MM.1S (cell line): Measurements from ENCODE around the gene TPM1.

Experiments used
- DNase-seq: peaks from one replicate; pipeline ENCODE4 v3.0.0-alpha.2; 2015
- H2AFZ ChIP-seq: fragments of 300-600 bp; sonication (generic); 2 replicates; pipeline ENCODE4 v1.6.0; 2016; ENCODE audit warnings: antibody characterized with exemption, low read length
- H3F3A ChIP-seq: fragments of 300-600 bp; sonication (generic); 2 replicates; pipeline ENCODE4 v1.6.1; 2016; ENCODE audit warnings: mild to moderate bottlenecking, antibody characterized with exemption, low read length, moderate library complexity, mixed read lengths; ENCODE audit not compliant: insufficient read depth
- H3K27ac ChIP-seq: fragments of 300-600 bp; sonication (generic); 2 replicates; pipeline ENCODE4 v1.5.1; 2016; ENCODE audit warnings: mild to moderate bottlenecking, low read length
- H3K27me3 ChIP-seq: fragments of 300-600 bp; sonication (generic); replicated peaks from 2 replicates; pipeline ENCODE4 v1.6.0; 2016; ENCODE audit warnings: low read length; ENCODE audit not compliant: insufficient read depth
- H3K36me3 ChIP-seq: fragments of 300-600 bp; sonication (generic); replicated peaks from 2 replicates; pipeline ENCODE4 v1.6.1; 2016; ENCODE audit warnings: mild to moderate bottlenecking, low read length, mixed read lengths; ENCODE audit not compliant: insufficient read depth
- H3K4me1 ChIP-seq: fragments of 300-600 bp; sonication (generic); 2 replicates; pipeline ENCODE4 v1.6.1; 2016; ENCODE audit warnings: low read length, mixed read lengths
- H3K4me2 ChIP-seq: fragments of 300-600 bp; sonication (generic); 2 replicates; pipeline ENCODE4 v1.6.0; 2016; ENCODE audit warnings: low read depth, low read length
- H3K4me3 ChIP-seq: fragments of 300-600 bp; sonication (generic); 2 replicates; pipeline ENCODE4 v1.5.1; 2016; ENCODE audit warnings: low read length, mixed read lengths
- H3K79me2 ChIP-seq: fragments of 300-600 bp; sonication (generic); 2 replicates; pipeline ENCODE4 v1.6.1; 2016; ENCODE audit warnings: mixed run types, low read length, mixed read lengths
- H3K9ac ChIP-seq: fragments of 300-600 bp; sonication (generic); 2 replicates; pipeline ENCODE4 v1.6.1; 2016; ENCODE audit warnings: low read length, mixed read lengths
- H3K9me2 ChIP-seq: fragments of 300-600 bp; sonication (generic); replicated peaks from 2 replicates; pipeline ENCODE4 v1.6.1; 2016; ENCODE audit warnings: mild to moderate bottlenecking, low read length, mixed read lengths; ENCODE audit not compliant: insufficient read depth
- H3K9me3 ChIP-seq: fragments of 300-600 bp; sonication (generic); replicated peaks from 2 replicates; pipeline ENCODE4 v1.6.1; 2016; ENCODE audit warnings: mild to moderate bottlenecking, low read length, mixed read lengths; ENCODE audit not compliant: insufficient read depth
- H4K20me1 ChIP-seq: fragments of 300-600 bp; sonication (generic); 2 replicates; pipeline ENCODE4 v1.6.1; 2016; ENCODE audit warnings: mild to moderate bottlenecking, low read length, moderate library complexity, mixed read lengths; ENCODE audit not compliant: insufficient read depth
- EZH2 ChIP-seq: fragments of 300-600 bp; sonication (generic); optimal IDR thresholded peaks from 2 replicates; pipeline ENCODE3; 2017; ENCODE audit warnings: low read depth, mild to moderate bottlenecking, antibody characterized with exemption, low read length, mixed read lengths
- EZH2phosphoT487 ChIP-seq: fragments of 300-600 bp; sonication (generic); IDR thresholded peaks from 2 replicates; pipeline ENCODE4 v1.6.1; 2018; ENCODE audit warnings: antibody characterized with exemption, low read length
- TF ChIP-seq, protein P1 (sequence below): fragments of 300-600 bp; sonication (generic); IDR thresholded peaks from 2 replicates; pipeline ENCODE4 v1.5.1; 2016; ENCODE audit warnings: antibody characterized with exemption, low read length, mixed read lengths

Gene TPM1

DNA sequence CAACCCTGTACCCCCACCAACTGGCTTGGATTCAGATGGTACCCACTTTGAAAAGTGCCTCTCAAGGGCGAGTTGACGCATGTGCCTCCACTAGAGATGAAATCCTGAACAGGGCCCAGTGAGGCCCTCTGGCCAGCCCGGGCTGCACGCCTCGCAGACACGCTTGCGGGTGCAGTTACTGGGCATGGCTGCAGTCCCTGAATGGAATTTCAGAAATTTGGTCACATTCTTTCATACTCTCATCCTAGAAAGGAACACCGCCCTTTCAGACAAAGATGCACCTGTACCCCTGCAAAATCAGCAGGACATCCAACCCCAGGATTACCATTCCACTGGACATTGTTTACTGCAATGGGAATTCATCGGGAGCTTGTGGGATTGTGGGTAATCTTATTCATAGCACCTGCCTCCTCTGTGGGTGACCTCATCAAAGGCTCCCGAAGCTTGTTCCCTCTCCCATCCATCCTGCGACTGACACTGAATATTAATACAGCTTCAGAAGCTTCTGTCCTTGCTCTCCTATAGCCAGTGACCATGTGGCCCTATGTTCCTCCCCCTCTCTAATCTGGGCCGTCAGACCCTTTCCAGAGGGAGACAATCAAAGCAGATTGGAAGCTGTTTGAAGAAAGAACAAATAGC lies 42.5 kb upstream of the TPM1 start:
- H3K9me3 ChIP-seq, result no peaks in the 10 kb centered on the region
- no peaks in the 10 kb centered on the region for H3K79me2 ChIP-seq
- no peaks in the 10 kb centered on the region for H3F3A ChIP-seq
- no peak overlapping the region for H3K4me2 ChIP-seq
- H3K36me3 ChIP-seq, result no peaks in the 10 kb centered on the region
- H4K20me1 ChIP-seq, result no peaks in the 10 kb centered on the region
- no peak overlapping the region for H3K9ac ChIP-seq
- H3K9me2 ChIP-seq, result no peaks in the 10 kb centered on the region
- TF ChIP-seq, protein P1, sequence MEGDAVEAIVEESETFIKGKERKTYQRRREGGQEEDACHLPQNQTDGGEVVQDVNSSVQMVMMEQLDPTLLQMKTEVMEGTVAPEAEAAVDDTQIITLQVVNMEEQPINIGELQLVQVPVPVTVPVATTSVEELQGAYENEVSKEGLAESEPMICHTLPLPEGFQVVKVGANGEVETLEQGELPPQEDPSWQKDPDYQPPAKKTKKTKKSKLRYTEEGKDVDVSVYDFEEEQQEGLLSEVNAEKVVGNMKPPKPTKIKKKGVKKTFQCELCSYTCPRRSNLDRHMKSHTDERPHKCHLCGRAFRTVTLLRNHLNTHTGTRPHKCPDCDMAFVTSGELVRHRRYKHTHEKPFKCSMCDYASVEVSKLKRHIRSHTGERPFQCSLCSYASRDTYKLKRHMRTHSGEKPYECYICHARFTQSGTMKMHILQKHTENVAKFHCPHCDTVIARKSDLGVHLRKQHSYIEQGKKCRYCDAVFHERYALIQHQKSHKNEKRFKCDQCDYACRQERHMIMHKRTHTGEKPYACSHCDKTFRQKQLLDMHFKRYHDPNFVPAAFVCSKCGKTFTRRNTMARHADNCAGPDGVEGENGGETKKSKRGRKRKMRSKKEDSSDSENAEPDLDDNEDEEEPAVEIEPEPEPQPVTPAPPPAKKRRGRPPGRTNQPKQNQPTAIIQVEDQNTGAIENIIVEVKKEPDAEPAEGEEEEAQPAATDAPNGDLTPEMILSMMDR, result no peak
- no peak for TF ChIP-seq EZH2phosphoT487
- TF ChIP-seq EZH2, result no peak
- no peaks in the 10 kb centered on the region for H3K4me1 ChIP-seq
- no peak overlapping the region for H3K27ac ChIP-seq
- no peak overlapping the region for H2AFZ ChIP-seq
- H3K27me3 ChIP-seq, result no peaks in the 10 kb centered on the region
- H3K4me3 ChIP-seq, result no peak overlapping the region
- DNase-seq, result no peak

DNA sequence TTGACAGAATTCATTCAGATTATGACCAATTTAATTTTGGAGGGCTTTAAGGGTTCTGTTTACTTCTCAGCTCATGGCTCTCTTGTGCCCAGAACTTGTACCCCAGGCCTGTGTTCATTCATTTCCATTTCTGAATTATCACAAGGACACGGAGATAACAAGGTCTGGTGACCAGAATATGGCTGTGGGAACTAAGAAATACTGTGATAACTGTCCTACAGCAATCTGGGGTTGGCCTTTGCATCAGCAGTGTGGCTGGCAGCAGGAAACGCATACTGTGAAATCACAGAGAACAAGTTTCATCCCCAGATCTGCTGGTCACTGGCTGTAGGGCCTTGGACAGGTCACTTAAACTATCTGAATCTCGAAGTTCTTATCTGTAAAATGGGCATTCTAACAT lies 41.8 kb upstream of the TPM1 start:
- Histone ChIP-seq H3K4me1 (no peaks in the 10 kb centered on the region), H3K9me3 (no peaks in the 10 kb centered on the region), H3K4me2 (no peak overlapping the region), H3K4me3 (no peak overlapping the region), H3K27me3 (no peaks in the 10 kb centered on the region), H2AFZ (no peak overlapping the region), H4K20me1 (no peaks in the 10 kb centered on the region), H3K36me3 (no peaks in the 10 kb centered on the region), H3K9ac (no peak overlapping the region), H3K27ac (no peak overlapping the region), H3F3A (no peaks in the 10 kb centered on the region), H3K9me2 (no peaks in the 10 kb centered on the region), H3K79me2 (no peaks in the 10 kb centered on the region)
- TF ChIP-seq EZH2, result no peak
- TF ChIP-seq, protein P1, result no peak
- no peak for TF ChIP-seq EZH2phosphoT487
- no peak for DNase-seq

DNA sequence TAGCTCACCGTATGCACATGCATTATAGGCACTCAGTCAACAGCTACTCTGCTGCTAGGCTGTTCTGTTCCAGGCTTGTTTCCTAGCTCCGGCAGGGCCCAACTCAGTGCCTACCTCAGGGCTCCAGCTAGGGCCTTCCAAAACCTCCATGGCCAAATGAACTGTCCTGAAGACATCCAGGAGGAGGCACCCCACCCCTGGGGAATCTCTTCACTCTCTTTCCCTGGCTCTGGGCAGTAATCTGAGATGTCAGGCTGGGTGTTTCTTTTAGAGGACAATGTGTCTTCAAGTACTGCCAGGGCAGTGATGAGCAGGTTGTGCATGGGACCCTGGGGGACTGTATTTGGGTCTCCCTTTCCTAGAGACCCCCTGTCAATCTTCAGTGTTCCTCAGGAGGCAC lies 38.3 kb upstream of the TPM1 start:
- TF ChIP-seq, protein P1, result no peak
- no peak for TF ChIP-seq EZH2phosphoT487
- no peak for TF ChIP-seq EZH2
- Histone ChIP-seq H3K27me3 (no peaks in the 10 kb centered on the region), H3F3A (no peaks in the 10 kb centered on the region), H2AFZ (no peak overlapping the region), H3K9ac (no peak overlapping the region), H3K36me3 (no peaks in the 10 kb centered on the region), H3K4me3 (no peak overlapping the region), H3K4me1 (no peaks in the 10 kb centered on the region), H3K79me2 (no peaks in the 10 kb centered on the region), H3K9me3 (no peaks in the 10 kb centered on the region), H3K4me2 (no peak overlapping the region), H3K9me2 (no peaks in the 10 kb centered on the region), H4K20me1 (no peaks in the 10 kb centered on the region), H3K27ac (no peak overlapping the region)
- DNase-seq, result no peak
